GM23338 (cell line): Measurements from ENCODE around the gene RBBP8.

Experiments used
- CREB1 ChIP-seq: fragments of 250-450 bp; sonication (Bioruptor Pico); IDR thresholded peaks from 2 replicates; pipeline ENCODE4 v1.5.0; 2020; ENCODE audit warnings: low read depth, mild to moderate bottlenecking, moderate library complexity
- CTCF ChIP-seq, 2 experiments: fragments of 200-600 bp in 1 of 2; sonication (generic) in 1 of 2; conservative IDR thresholded peaks; 2 replicates each; pipeline versions ENCODE4 v1.5.1 to v1.6.1; 2016 to 2017; ENCODE audit warnings: antibody characterized with exemption in 2 of 2, low read depth in 2 of 2, mild to moderate bottlenecking in 2 of 2, moderate library complexity in 1 of 2
- EZH2 ChIP-seq: fragments of 200-600 bp; sonication (generic); IDR thresholded peaks from one replicate; pipeline ENCODE4 v1.8.0; 2017; ENCODE audit warnings: antibody characterized with exemption, mild to moderate bottlenecking, low read depth; ENCODE audit not compliant: unreplicated experiment
- EZH2phosphoT487 ChIP-seq: fragments of 200-600 bp; sonication (generic); IDR thresholded peaks from one replicate; pipeline ENCODE4 v1.8.1; 2018; ENCODE audit warnings: antibody characterized with exemption; ENCODE audit not compliant: unreplicated experiment
- JUNB ChIP-seq: IDR thresholded peaks from one replicate; pipeline ENCODE4 v1.6.1; 2016; ENCODE audit warnings: antibody characterized with exemption; ENCODE audit not compliant: unreplicated experiment
- NANOG ChIP-seq: IDR thresholded peaks from 2 replicates; pipeline ENCODE4 v1.6.1; 2016; ENCODE audit warnings: antibody characterized with exemption, borderline replicate concordance
- POLR2AphosphoS5 ChIP-seq: IDR thresholded peaks from 2 replicates; pipeline ENCODE4 v1.6.1; 2016; ENCODE audit warnings: antibody characterized with exemption, low read depth
- REST ChIP-seq: IDR thresholded peaks from one replicate; pipeline ENCODE4 v1.6.1; 2018; ENCODE audit warnings: antibody characterized with exemption; ENCODE audit not compliant: unreplicated experiment
- STAT1 ChIP-seq: IDR thresholded peaks from one replicate; pipeline ENCODE4 v1.6.1; 2016; ENCODE audit warnings: antibody characterized with exemption; ENCODE audit not compliant: unreplicated experiment
- ZNF114 ChIP-seq: fragments of 250-450 bp; sonication (Bioruptor Pico); IDR thresholded peaks from 2 replicates; pipeline ENCODE4 v1.5.0; 2020; ENCODE audit warnings: mild to moderate bottlenecking, moderate library complexity

- no peak for TF ChIP-seq EZH2phosphoT487
- TF ChIP-seq CTCF (conservative IDR thresholded peaks at IDR 0.05; ENCODE audit: low read depth in 2 of 2) = no peak
- no peak for TF ChIP-seq POLR2AphosphoS5
- no peak for TF ChIP-seq STAT1
- TF ChIP-seq EZH2 = no peak
- TF ChIP-seq CREB1 = no peak
- TF ChIP-seq ZNF114 (CRISPR knock-in tag) = no peak
- no peak for TF ChIP-seq REST
- no peak for TF ChIP-seq JUNB
- no peak for TF ChIP-seq NANOG
These were observed 867 bp downstream of the RBBP8 start for GRCh38 chr18:22933966-22934423.
